Measurements from ENCODE around the gene NMT2.

The NMT2 gene

GRCh38 chr10:15175587-15175986, 7.1 kb upstream of the NMT2 start:
- TF ChIP-seq, protein P1, sequence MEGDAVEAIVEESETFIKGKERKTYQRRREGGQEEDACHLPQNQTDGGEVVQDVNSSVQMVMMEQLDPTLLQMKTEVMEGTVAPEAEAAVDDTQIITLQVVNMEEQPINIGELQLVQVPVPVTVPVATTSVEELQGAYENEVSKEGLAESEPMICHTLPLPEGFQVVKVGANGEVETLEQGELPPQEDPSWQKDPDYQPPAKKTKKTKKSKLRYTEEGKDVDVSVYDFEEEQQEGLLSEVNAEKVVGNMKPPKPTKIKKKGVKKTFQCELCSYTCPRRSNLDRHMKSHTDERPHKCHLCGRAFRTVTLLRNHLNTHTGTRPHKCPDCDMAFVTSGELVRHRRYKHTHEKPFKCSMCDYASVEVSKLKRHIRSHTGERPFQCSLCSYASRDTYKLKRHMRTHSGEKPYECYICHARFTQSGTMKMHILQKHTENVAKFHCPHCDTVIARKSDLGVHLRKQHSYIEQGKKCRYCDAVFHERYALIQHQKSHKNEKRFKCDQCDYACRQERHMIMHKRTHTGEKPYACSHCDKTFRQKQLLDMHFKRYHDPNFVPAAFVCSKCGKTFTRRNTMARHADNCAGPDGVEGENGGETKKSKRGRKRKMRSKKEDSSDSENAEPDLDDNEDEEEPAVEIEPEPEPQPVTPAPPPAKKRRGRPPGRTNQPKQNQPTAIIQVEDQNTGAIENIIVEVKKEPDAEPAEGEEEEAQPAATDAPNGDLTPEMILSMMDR (IDR thresholded peaks at IDR 0.05; ENCODE audit: low read depth, low read length, missing control alignments): no peak
- H3K27ac ChIP-seq: no peak overlapping the region
- no peaks in the 10 kb centered on the region for H3K27me3 ChIP-seq (replicated peaks)
- no peak overlapping the region for H3K4me3 ChIP-seq (ENCODE audit: low read depth, low read length)
- no peaks in the 10 kb centered on the region for H3K36me3 ChIP-seq (replicated peaks)
- in situ Hi-C loops (cut with HindIII; ENCODE audit: low pct_ligation_motif_present, low sequenced_read_pairs): no loop called here
- DNase-seq: no peak

- H3K36me3 ChIP-seq (replicated peaks): no peaks in the 10 kb centered on the region
- no peak for DNase-seq
- in situ Hi-C loops (cut with HindIII; ENCODE audit: low pct_ligation_motif_present, low sequenced_read_pairs): no loop called here
- no peak overlapping the region for H3K4me3 ChIP-seq (ENCODE audit: low read depth, low read length)
- no peaks in the 10 kb centered on the region for H3K27me3 ChIP-seq (replicated peaks)
- TF ChIP-seq, protein P1 (IDR thresholded peaks at IDR 0.05; ENCODE audit: low read depth, low read length, missing control alignments): no peak
- no peak overlapping the region for H3K27ac ChIP-seq
Observed at GRCh38 chr10:15172306-15172840, 3.9 kb upstream of the NMT2 start.

DNA sequence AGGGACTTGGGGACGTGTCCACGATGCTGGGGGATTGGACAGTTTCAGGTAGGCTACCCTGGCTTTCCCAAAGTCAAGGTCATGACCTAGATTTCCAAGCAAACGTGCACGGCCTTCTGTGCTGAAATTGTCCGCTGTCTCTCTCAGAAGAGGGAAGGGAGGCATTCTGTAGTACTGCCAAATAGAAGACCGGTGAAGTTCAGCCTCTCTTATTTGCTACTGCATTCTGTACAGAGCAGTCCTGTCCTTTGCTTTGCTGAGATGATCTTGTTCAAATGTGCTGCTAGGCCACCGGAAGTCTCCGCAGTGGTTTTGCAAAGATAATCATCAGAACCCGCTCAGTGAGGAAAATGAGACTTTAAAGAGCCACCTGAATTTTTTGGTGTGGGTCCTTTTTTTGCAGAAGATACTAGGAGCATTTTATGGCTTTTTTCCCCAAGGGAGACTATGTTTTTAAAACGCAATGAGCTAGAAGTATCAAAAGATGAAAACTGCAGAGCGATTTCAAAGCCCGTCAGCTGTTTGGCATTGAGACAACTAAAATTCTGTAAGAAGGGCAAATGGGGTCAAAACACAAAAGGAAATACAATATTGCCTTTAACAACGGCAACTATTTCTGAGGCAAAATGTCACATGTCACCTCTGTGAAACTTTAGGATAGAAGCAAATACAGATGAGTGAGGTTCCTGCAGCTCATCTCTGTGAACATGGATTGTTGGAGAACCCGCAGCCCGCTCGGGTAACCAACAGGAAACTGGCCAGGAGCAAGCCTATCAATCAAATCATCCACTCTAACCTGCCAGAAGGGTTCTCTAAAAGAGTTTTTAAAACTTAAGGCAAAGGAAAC, 1.3 kb upstream of the NMT2 start:
- no peak for DNase-seq
- TF ChIP-seq, protein P1 (IDR thresholded peaks at IDR 0.05; ENCODE audit: low read depth, low read length, missing control alignments): no peak
- no peak overlapping the region for H3K27ac ChIP-seq
- in situ Hi-C loops (cut with HindIII; ENCODE audit: low pct_ligation_motif_present, low sequenced_read_pairs): no loop called here
- H3K36me3 ChIP-seq (replicated peaks): no peaks in the 10 kb centered on the region
- no peaks in the 10 kb centered on the region for H3K27me3 ChIP-seq (replicated peaks)
- no peak overlapping the region for H3K4me3 ChIP-seq (ENCODE audit: low read depth, low read length)

DNA sequence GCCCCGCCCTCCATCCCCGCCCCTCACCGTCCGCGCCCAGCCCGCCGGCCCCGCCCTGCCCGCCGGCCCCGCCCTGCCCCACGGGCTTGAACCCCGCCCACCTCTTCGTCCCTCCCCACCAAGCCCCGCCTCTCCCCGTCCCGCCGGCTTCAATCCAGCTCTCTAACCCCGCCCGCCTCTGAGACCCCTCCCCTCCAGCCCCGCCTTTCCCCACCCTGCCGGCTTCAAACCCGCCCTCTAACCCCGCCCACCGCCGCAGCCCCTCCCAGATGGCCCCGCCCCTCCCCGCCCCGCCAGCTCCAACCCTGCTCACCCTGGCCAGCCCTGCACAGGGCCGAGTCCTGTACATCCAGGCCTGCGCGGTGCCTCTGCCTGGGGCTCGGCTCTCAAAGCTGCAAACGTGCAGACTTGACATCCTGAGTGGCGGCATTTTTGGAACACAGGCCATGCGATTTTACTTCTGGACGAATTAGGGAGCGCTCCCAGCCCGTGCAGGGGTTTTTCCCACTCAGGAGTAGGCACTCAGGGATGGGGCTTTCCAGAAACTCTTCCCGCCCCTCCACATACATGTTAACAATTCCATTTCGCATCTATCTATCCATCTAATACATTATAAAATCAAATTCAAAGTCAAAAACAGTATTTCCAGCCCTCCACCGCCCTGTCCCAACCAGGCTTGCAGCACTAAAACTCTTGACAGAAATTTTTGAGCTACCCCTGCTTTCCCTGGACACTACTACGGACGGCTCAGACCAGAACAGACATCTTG, 477 bp upstream of the NMT2 start:
- Histone ChIP-seq H3K27ac (no peak overlapping the region), H3K4me3 (ENCODE audit: low read depth, low read length) (peak overlapping the region; percentile 5), H3K27me3 (replicated peaks) (no peaks in the 10 kb centered on the region), H3K36me3 (replicated peaks) (no peaks in the 10 kb centered on the region)
- in situ Hi-C loops (cut with HindIII; ENCODE audit: low pct_ligation_motif_present, low sequenced_read_pairs): no loop called here
- peak; percentile 93 for DNase-seq
- TF ChIP-seq, protein P1 (IDR thresholded peaks at IDR 0.05; ENCODE audit: low read depth, low read length, missing control alignments): no peak

DNA sequence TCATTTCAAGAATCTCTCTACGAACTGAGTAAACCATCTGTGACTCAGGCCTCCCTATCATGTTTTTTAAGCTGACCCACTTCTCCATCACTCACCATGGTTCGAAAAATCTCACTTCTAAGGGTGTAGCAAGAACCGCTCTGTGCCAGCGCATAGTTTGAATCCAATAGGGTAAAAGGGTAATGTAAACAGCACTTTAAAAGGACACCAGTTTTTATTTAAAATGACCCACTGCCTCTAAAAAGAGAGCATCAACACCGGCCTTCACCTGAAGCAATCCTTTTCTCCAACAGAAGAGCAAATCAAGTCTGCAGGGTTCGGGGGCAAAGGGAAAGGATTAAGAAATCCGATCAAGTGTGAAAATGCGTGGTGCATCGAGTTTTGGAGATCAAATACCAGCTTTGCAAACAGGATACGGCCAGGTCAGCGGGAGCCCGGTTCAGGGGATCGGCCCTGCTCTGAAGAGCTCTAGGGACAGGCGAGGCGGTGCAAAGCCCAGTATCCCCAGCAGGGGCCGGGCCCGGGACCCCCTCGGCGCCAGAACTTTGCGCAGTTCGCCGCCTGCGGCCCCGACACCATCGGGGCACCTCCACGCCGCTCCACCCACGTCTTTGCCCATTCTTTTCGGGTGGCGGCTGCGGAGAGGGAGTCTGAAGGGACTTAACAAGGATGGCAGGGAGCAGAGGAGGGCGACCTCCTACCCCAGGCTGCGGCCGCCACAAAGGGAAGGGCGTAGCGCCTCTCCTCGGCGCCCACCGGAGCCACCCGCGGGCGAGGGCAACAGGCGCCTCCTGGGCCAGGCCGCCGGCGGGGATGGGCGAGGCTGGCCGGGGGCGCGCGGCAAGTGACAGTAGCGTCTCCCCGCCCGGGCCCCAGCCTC, 842 bp downstream of the NMT2 start:
- in situ Hi-C loops (cut with HindIII; ENCODE audit: low pct_ligation_motif_present, low sequenced_read_pairs): no loop called here
- peak; percentile 25 for DNase-seq
- TF ChIP-seq, protein P1 (IDR thresholded peaks at IDR 0.05; ENCODE audit: low read depth, low read length, missing control alignments): peak; percentile 77
- Histone ChIP-seq H3K27me3 (replicated peaks) (no peaks in the 10 kb centered on the region), H3K27ac (peak overlapping the region; percentile 47), H3K4me3 (ENCODE audit: low read depth, low read length) (peak overlapping the region; percentile 78), H3K36me3 (replicated peaks) (no peaks in the 10 kb centered on the region)

Measured in brain microvascular endothelial cell (primary cell).